Activated CD4-positive, alpha-beta T cell treated with anti-CD3 and anti-CD28 coated beads, Interleukin-2, amount 10 ng/mL, durations not matched to agents 24 days and 14 days (primary cell): Measurements from ENCODE around the gene TUFM. TPM values are rescaled to one million over a fixed set of nuclear protein-coding genes. Genes with fewer than 3 reads are reported as not detected.
A peak's percentile ranks its signal among the peaks of the same experiment; 100 is the strongest.
"Not testable (repeated sequence)": the region's sequence is repeated elsewhere in the genome, so short reads cannot be mapped to it uniquely, and the experiment has no call there.

Source experiments
- DNase-seq: peaks from one replicate; pipeline ENCODE4 v3.0.0; 2022
- H3K27ac Mint-ChIP-seq: one replicate; pipeline ENCODE4 v1.8.0; 2022; ENCODE audit warnings: mild to moderate bottlenecking, mixed read lengths
- H3K27me3 Mint-ChIP-seq: one replicate; pipeline ENCODE4 v1.8.0; 2022; ENCODE audit warnings: mixed read lengths
- H3K36me3 Mint-ChIP-seq: one replicate; pipeline ENCODE4 v1.8.0; 2022; ENCODE audit warnings: low read depth, mild to moderate bottlenecking, mixed read lengths
- H3K4me1 Mint-ChIP-seq: one replicate; pipeline ENCODE4 v1.8.0; 2021; ENCODE audit warnings: mixed read lengths
- H3K4me3 Mint-ChIP-seq: one replicate; pipeline ENCODE4 v1.8.0; 2022; ENCODE audit warnings: mild to moderate bottlenecking, moderate library complexity, mixed read lengths
- H3K9me3 Mint-ChIP-seq: one replicate; pipeline ENCODE4 v1.8.0; 2021; ENCODE audit warnings: mixed read lengths
- intact Hi-C: fragments of 100-400 bp; cut with micrococcal nuclease; formaldehyde crosslinking; loops from one replicate; pipeline ENCODE4 v1.15.1; 2023
- total RNA-seq: library from RNA; stranded (reverse); gene quantifications from 2 replicates; pipeline ENCODE4 v1.2.3, GENCODE V29; 2022

The TUFM gene
- total RNA-seq, 1 donor from 2014 or later: 276 TPM

- H3K27ac Mint-ChIP-seq: peak overlapping the region; percentile 81
- H3K36me3 Mint-ChIP-seq: no peaks in the 10 kb centered on the region
- H3K9me3 Mint-ChIP-seq: no peaks in the 10 kb centered on the region
- intact Hi-C loops: loop anchor here (1.0 to 5.0 kb wide), 4 partner anchors 17 to 65 kb away; partner anchors contain the start of genes RABEP2, SH2B1 and TUFM
- peaks cover 21% of the 10 kb centered on the region for H3K4me1 Mint-ChIP-seq
- peak overlapping the region; percentile 96 for H3K4me3 Mint-ChIP-seq
- H3K27me3 Mint-ChIP-seq: no peaks in the 10 kb centered on the region
- DNase-seq: peak; percentile 95
These were observed 33.9 kb upstream of the TUFM start for GRCh38 chr16:28879841-28880588.

GRCh38 chr16:28879261-28879840 is 33.2 kb upstream of the TUFM start:
- Mint-ChIP-seq H3K4me1 (peaks cover 21% of the 10 kb centered on the region), H3K27ac (peak overlapping the region; percentile 81), H3K27me3 (no peaks in the 10 kb centered on the region), H3K9me3 (no peaks in the 10 kb centered on the region), H3K4me3 (peak overlapping the region; percentile 96), H3K36me3 (no peaks in the 10 kb centered on the region)
- intact Hi-C loops: loop anchor here (1.0 kb wide), 2 partner anchors 16 to 66 kb away; partner anchors contain the start of gene SH2B1
- no peak for DNase-seq

- peaks cover 3% of the 10 kb centered on the region for H3K36me3 Mint-ChIP-seq
- peaks cover 21% of the 10 kb centered on the region for H3K4me1 Mint-ChIP-seq
- peak within 1 kb of the TSS; percentile 81 for H3K27ac Mint-ChIP-seq
- DNase-seq: no peak
- intact Hi-C loops: no loop called here
- H3K9me3 Mint-ChIP-seq: no peaks in the 10 kb centered on the region
- H3K27me3 Mint-ChIP-seq: no peaks in the 10 kb centered on the region
- peak within 1 kb of the TSS; percentile 96 for H3K4me3 Mint-ChIP-seq
These were observed 32.2 kb upstream of the TUFM start, which contains the start of gene ATP2A1 for GRCh38 chr16:28878083-28878926. ATP2A1 (plus strand) TSS chr16:28878488; CDS start chr16:28878672, 184 bp downstream.

DNA sequence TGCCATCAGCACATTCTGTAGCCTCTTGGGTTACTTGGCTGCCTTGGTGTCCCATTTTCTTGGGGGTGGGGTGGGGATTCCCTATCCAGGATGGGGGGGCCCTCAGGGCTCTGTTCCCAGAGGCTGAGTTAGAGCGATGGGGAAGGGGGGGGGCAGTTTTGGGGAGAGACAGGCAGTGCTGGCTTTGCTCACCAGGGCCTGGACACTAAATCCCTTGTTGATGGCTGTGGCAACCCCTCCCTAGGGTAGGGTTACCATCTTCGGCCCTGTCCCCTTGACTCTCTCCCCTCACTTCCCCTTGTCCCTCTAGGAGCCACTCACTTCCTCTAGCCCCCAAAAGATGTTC is 31.5 kb upstream of the TUFM start:
- DNase-seq: no peak
- intact Hi-C loops: no loop called here
- Mint-ChIP-seq H3K4me3 (peak overlapping the region; percentile 96), H3K36me3 (peaks cover 5% of the 10 kb centered on the region), H3K27ac (peak overlapping the region; percentile 3), H3K4me1 (peaks cover 21% of the 10 kb centered on the region), H3K27me3 (no peaks in the 10 kb centered on the region), H3K9me3 (no peaks in the 10 kb centered on the region)

GRCh38 chr16:28876973-28877654 is 31.0 kb upstream of the TUFM start:
- DNase-seq: no peak
- intact Hi-C loops: no loop called here
- Mint-ChIP-seq H3K36me3 (peaks cover 8% of the 10 kb centered on the region), H3K4me3 (no peak overlapping the region), H3K9me3 (no peaks in the 10 kb centered on the region), H3K4me1 (peaks cover 21% of the 10 kb centered on the region), H3K27me3 (no peaks in the 10 kb centered on the region), H3K27ac (peak overlapping the region; percentile 34)

GRCh38 chr16:28876019-28876659 is 30.0 kb upstream of the TUFM start:
- DNase-seq: no peak
- Mint-ChIP-seq H3K36me3 (peaks cover 8% of the 10 kb centered on the region), H3K27me3 (no peaks in the 10 kb centered on the region), H3K27ac (no peak overlapping the region), H3K4me3 (no peak overlapping the region), H3K4me1 (peaks cover 19% of the 10 kb centered on the region), H3K9me3 (no peaks in the 10 kb centered on the region)
- intact Hi-C loops: no loop called here

- Mint-ChIP-seq H3K27ac (no peak overlapping the region), H3K4me3 (no peak overlapping the region), H3K4me1 (peaks cover 14% of the 10 kb centered on the region), H3K9me3 (no peaks in the 10 kb centered on the region), H3K27me3 (no peaks in the 10 kb centered on the region), H3K36me3 (peaks cover 10% of the 10 kb centered on the region)
- intact Hi-C loops: no loop called here
- no peak for DNase-seq
These were observed 29.2 kb upstream of the TUFM start for GRCh38 chr16:28875134-28876018.

DNA sequence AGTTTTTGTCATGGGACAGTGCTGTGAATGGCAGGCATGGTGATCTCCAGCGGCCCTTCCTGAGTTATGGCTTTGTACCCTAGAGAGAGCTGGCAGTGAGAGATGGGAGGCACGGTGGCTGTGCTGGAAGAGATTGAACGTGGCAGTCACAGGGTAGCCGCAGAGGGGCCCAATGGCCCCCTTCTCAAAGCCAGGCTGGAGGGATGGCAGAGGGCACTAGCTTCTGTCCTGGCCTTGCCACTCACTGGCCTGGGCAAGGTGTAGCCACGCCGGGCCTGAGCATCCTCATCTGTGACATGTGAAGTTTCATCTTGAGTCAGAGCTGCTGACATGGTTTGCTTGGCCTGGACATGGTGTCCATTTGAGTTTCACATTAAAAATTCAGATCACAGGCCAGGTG is 28.3 kb upstream of the TUFM start:
- intact Hi-C loops: no loop called here
- H3K4me3 Mint-ChIP-seq: no peak overlapping the region

GRCh38 chr16:28873543-28874201 is 27.5 kb upstream of the TUFM start:
- Mint-ChIP-seq H3K27me3 (no peaks in the 10 kb centered on the region), H3K9me3 (no peaks in the 10 kb centered on the region), H3K4me1 (peaks cover 4% of the 10 kb centered on the region), H3K4me3 (no peak overlapping the region), H3K36me3 (peaks cover 26% of the 10 kb centered on the region), H3K27ac (no peak overlapping the region)
- intact Hi-C loops: no loop called here
- DNase-seq: peak; percentile 88

More for the DNA sequence above, 28.3 kb upstream of the TUFM start:
- no peak overlapping the region for H3K27ac Mint-ChIP-seq
- DNase-seq: no peak
- peaks cover 11% of the 10 kb centered on the region for H3K4me1 Mint-ChIP-seq
- no peaks in the 10 kb centered on the region for H3K27me3 Mint-ChIP-seq
- no peaks in the 10 kb centered on the region for H3K9me3 Mint-ChIP-seq
- peaks cover 20% of the 10 kb centered on the region for H3K36me3 Mint-ChIP-seq

DNA sequence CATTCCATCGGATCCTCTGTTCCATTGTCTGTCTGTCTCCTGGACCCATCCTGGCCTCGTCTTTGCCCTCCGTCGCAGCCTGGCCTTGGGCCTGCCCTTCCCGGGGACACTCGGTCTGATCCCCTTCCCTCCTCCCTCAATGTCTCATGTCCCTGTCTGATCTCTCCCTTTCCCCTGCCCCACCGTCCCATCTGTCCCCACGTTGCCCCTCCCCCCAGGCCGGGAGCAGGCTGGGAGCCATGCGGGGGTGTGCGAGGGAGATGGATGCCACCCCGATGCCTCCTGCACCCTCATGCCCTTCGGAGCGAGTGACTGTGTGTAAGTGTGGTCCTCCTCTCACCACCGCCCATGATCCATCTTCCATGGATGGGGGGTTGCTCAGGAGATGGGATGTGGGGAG is 26.8 kb upstream of the TUFM start:
- no peak overlapping the region for H3K27ac Mint-ChIP-seq
- H3K4me3 Mint-ChIP-seq: no peak overlapping the region
- peaks cover 2% of the 10 kb centered on the region for H3K4me1 Mint-ChIP-seq
- intact Hi-C loops: no loop called here
- no peak for DNase-seq
- no peaks in the 10 kb centered on the region for H3K27me3 Mint-ChIP-seq
- H3K36me3 Mint-ChIP-seq: peaks cover 27% of the 10 kb centered on the region
- H3K9me3 Mint-ChIP-seq: no peaks in the 10 kb centered on the region

DNA sequence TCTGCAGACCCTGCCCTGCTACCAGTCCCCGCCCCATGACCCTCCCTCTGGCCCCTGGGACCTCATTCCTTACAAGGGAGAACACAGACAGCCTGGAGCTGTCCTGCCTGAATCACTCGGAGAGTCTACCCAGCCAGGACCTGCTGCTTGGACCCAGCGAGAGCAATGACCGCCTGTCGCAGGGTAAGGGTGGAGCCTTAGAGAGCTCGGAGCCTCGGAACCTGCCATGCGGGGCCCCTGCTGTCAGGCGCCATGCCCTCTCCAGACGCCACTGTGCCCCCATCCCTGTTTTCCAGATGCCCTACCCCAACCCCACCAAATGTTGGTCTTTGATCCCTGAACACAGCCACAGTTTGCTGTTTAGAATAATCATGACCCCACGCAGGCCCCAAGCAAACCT is 23.1 kb upstream of the TUFM start:
- intact Hi-C loops: no loop called here
- Mint-ChIP-seq H3K9me3 (no peaks in the 10 kb centered on the region), H3K4me3 (no peak overlapping the region), H3K4me1 (peaks cover 13% of the 10 kb centered on the region), H3K36me3 (peaks cover 33% of the 10 kb centered on the region), H3K27ac (no peak overlapping the region), H3K27me3 (no peaks in the 10 kb centered on the region)
- DNase-seq: no peak

DNA sequence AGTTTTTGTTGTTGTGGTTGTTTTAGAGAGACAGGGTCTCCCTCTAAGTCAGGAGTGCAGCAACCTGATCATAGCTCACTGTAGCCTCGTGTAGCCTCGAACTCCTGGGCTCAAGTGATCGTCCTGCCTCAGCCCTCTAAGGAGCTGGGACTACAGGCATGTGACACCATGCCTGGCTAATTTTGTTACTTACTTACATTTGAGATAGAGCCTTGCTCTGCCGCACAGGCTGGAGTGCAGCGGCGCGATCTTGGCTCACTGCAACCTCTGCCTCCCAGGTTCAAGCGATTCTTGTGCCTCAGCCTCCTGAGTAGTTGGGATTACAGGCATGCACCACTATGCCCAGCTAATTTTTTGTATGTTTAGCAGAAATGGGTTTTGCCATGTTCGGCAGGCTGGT is 21.5 kb upstream of the TUFM start:
- H3K9me3 Mint-ChIP-seq, intact Hi-C loops: not testable (repeated sequence)
- H3K36me3 Mint-ChIP-seq: peaks cover 33% of the 10 kb centered on the region

More for the DNA sequence above, 21.5 kb upstream of the TUFM start:
- DNase-seq, H3K27me3 Mint-ChIP-seq, H3K27ac Mint-ChIP-seq, H3K4me3 Mint-ChIP-seq: not testable (repeated sequence)
- H3K4me1 Mint-ChIP-seq: peaks cover 17% of the 10 kb centered on the region
